ENCODE measurements around the gene C1orf198. TPM values are rescaled to one million over a fixed set of nuclear protein-coding genes. Genes with fewer than 3 reads are reported as not detected.
A peak's percentile ranks its signal among the peaks of the same experiment; 100 is the strongest.

Gene C1orf198
- total RNA-seq, 1 donor from 2014 or later = 225 TPM

DNA sequence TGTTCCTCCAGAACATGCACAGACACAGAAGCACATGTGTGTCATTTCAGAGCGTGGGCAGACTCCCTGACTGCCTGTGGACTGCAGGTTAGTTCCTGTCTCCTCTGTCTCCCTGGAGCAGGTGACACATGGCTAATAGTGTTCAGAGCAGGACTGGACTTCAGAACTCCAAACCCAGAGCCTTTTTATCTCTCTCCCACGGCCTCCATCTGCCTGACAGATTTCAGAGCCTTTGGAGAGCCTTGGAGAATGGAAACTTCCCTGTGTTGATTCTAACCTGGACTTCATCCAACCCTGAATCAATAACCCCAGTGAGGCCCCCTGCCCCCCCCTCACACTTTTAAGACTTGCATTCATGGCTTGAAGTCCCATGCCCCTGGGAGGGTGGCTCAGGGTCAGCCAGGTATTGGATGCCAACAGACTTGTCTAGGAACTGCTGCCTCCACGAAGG, 44.4 kb downstream of the C1orf198 start:
- Histone ChIP-seq H3K9me3 (no peaks in the 10 kb centered on the region), H3K4me1 (peaks cover 24 to 51% of the 10 kb centered on the region in 2 donors), H3K36me3 (no peaks in the 10 kb centered on the region), H3K27me3 (no peaks in the 10 kb centered on the region), H3K4me3 (no peak overlapping the region), H3K27ac (peak overlapping the region; percentile 90 to 94)
- TF ChIP-seq, protein P1, sequence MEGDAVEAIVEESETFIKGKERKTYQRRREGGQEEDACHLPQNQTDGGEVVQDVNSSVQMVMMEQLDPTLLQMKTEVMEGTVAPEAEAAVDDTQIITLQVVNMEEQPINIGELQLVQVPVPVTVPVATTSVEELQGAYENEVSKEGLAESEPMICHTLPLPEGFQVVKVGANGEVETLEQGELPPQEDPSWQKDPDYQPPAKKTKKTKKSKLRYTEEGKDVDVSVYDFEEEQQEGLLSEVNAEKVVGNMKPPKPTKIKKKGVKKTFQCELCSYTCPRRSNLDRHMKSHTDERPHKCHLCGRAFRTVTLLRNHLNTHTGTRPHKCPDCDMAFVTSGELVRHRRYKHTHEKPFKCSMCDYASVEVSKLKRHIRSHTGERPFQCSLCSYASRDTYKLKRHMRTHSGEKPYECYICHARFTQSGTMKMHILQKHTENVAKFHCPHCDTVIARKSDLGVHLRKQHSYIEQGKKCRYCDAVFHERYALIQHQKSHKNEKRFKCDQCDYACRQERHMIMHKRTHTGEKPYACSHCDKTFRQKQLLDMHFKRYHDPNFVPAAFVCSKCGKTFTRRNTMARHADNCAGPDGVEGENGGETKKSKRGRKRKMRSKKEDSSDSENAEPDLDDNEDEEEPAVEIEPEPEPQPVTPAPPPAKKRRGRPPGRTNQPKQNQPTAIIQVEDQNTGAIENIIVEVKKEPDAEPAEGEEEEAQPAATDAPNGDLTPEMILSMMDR (IDR thresholded peaks at IDR 0.05) = no peak
- no peak for DNase-seq (ENCODE audit: low spot score in 2 of 2)
- intact Hi-C loops (cut with DNase I) = loop anchor here (2.0 kb wide), 3 partner anchors 17 to 75 kb away; no protein-coding TSS in a partner anchor

DNA sequence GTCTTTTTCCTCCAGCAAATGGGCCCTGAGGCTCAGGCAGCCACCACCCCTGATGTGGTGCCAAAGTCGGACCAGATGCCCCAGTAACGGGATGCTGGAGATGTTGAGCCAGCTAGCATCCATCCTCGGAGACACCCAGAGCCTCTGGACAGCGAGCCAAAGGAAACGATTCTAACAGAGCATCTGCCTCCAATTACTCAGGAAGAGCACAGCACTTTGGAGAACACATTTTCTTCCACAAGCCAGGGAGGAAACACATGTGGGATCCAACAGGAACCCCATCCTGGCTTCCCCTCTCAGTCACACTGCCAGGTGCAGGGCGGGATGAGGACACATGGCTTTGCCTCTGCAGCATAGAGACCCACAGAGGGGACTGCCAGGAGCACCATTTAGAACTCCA, 44.9 kb downstream of the C1orf198 start:
- TF ChIP-seq, protein P1 (IDR thresholded peaks at IDR 0.05) = no peak
- intact Hi-C loops (cut with DNase I) = no loop called here
- peaks cover 24 to 49% of the 10 kb centered on the region in 2 donors for H3K4me1 ChIP-seq
- no peak overlapping the region for H3K4me3 ChIP-seq
- no peaks in the 10 kb centered on the region for H3K9me3 ChIP-seq
- no peak for DNase-seq (ENCODE audit: low spot score in 2 of 2)
- no peaks in the 10 kb centered on the region for H3K27me3 ChIP-seq
- H3K27ac ChIP-seq = peak overlapping the region; percentile 90 to 94
- H3K36me3 ChIP-seq = no peaks in the 10 kb centered on the region

- Histone ChIP-seq H3K9me3 (no peaks in the 10 kb centered on the region), H3K4me1 (peaks cover 15 to 37% of the 10 kb centered on the region in 2 donors), H3K27ac (peak overlapping the region; percentile 90 to 94), H3K27me3 (no peaks in the 10 kb centered on the region), H3K36me3 (no peaks in the 10 kb centered on the region), H3K4me3 (no peak overlapping the region)
- TF ChIP-seq, protein P1 (IDR thresholded peaks at IDR 0.05) = no peak
- no peak for DNase-seq (ENCODE audit: low spot score in 2 of 2)
- intact Hi-C loops (cut with DNase I) = no loop called here
Measured at GRCh38 chr1:230822092-230822581, 46.2 kb downstream of the C1orf198 start.

DNA sequence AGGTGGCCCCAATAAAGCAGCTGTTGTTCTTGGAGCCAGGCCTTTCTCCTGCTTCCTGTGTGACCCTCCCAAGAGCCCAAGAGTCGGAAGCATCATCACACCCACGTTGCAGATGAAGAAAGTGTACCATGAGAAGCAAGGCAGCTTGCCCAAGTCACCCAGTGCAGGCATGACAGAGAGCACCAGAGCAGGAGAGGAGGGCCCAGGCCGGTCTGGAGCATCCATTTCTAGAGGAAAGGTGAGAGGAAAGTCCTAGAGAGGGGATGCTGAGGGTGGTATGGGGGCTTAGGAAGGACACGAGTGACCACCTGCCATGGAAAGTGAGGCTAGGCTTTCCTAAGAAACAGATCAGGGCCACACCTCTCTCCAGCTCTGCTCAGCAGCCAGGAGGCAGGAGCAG, 47.0 kb downstream of the C1orf198 start:
- no peak for DNase-seq (ENCODE audit: low spot score in 2 of 2)
- H3K36me3 ChIP-seq = no peaks in the 10 kb centered on the region
- peaks cover 9 to 29% of the 10 kb centered on the region in 2 donors for H3K4me1 ChIP-seq
- no peak overlapping the region for H3K27ac ChIP-seq
- no peak overlapping the region for H3K4me3 ChIP-seq
- no peaks in the 10 kb centered on the region for H3K27me3 ChIP-seq
- TF ChIP-seq, protein P1 (IDR thresholded peaks at IDR 0.05) = no peak
- intact Hi-C loops (cut with DNase I) = no loop called here
- H3K9me3 ChIP-seq = no peaks in the 10 kb centered on the region

DNA sequence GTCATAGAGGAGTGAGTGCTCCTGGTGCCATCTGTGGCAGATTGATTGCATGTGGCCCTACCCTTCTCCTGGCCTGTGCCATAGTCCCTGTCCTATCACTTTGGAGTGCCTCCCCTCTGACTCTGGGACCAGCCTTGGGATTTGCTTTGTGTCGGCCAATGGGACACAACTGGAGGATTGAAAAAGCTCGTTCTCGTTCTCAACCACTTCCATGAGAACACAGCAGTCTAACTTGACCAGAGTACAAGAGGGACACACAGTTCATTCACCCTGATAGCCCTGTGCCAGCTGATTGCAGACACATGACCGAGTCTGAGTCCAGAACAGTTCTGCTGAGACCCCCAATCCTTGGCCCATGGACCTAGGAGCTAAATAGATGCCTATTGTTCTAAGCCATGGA, 47.8 kb downstream of the C1orf198 start:
- intact Hi-C loops (cut with DNase I) = no loop called here
- no peaks in the 10 kb centered on the region for H3K27me3 ChIP-seq
- no peak for DNase-seq (ENCODE audit: low spot score in 2 of 2)
- H3K36me3 ChIP-seq = no peaks in the 10 kb centered on the region
- no peak overlapping the region for H3K27ac ChIP-seq
- no peak overlapping the region for H3K4me3 ChIP-seq
- TF ChIP-seq, protein P1 (IDR thresholded peaks at IDR 0.05) = no peak
- peaks cover 1 to 22% of the 10 kb centered on the region in 2 donors for H3K4me1 ChIP-seq
- H3K9me3 ChIP-seq = no peaks in the 10 kb centered on the region

GRCh38 chr1:230819976-230820375, 48.3 kb downstream of the C1orf198 start:
- intact Hi-C loops (cut with DNase I) = no loop called here
- Histone ChIP-seq H3K27me3 (no peaks in the 10 kb centered on the region), H3K36me3 (no peaks in the 10 kb centered on the region), H3K9me3 (no peaks in the 10 kb centered on the region), H3K4me3 (no peak overlapping the region), H3K4me1 (peaks cover 0 to 17% of the 10 kb centered on the region in 2 donors), H3K27ac (no peak overlapping the region)
- TF ChIP-seq, protein P1 (IDR thresholded peaks at IDR 0.05) = no peak
- DNase-seq (ENCODE audit: low spot score in 2 of 2) = no peak
